K562 (cell line): ENCODE results near the gene HOTAIR. TPM values are rescaled to one million over a fixed set of nuclear protein-coding genes. Genes with fewer than 3 reads are reported as not detected.

Experiments used
- ATF3 ChIP-seq, 2 experiments: fragments of 450-650 bp in 1 of 2; sonication (generic) in 1 of 2; formaldehyde crosslinking in 1 of 2; IDR thresholded peaks in 1 of 2; conservative IDR thresholded peaks in 1 of 2; 2 replicates each; pipeline versions ENCODE4 v1.6.1 to v1.8.1; 2016 to 2023; ENCODE audit warnings: mild to moderate bottlenecking in 2 of 2, moderate library complexity in 2 of 2, inconsistent platforms in 1 of 2, missing genetic modification reagents in 1 of 2
- BCOR ChIP-seq: fragments of 450-650 bp; IDR thresholded peaks from 2 replicates; pipeline ENCODE4 v1.6.1; 2016
- CBFA2T2 ChIP-seq: fragments of 450-650 bp; conservative IDR thresholded peaks from 2 replicates; pipeline ENCODE4 v1.6.1; 2017; ENCODE audit warnings: mild to moderate bottlenecking
- E2F4 ChIP-seq: sonication (generic); formaldehyde crosslinking; IDR thresholded peaks from 2 replicates; pipeline ENCODE4 v1.8.0; 2022; ENCODE audit warnings: mild to moderate bottlenecking, low read depth, missing genetic modification reagents
- ERF ChIP-seq: fragments of 450-650 bp; formaldehyde crosslinking; IDR thresholded peaks from 2 replicates; pipeline ENCODE4 v1.4.0; 2020; ENCODE audit warnings: mild to moderate bottlenecking, mixed read lengths
- FOSL1 ChIP-seq: fragments of 200-800 bp; sonication (Bioruptor generic); conservative IDR thresholded peaks from 2 replicates; pipeline ENCODE4 v1.6.1; 2016; ENCODE audit warnings: missing genetic modification characterization, missing compliant biosample characterization
- FOXP4 ChIP-seq: sonication (generic); formaldehyde crosslinking; IDR thresholded peaks from 2 replicates; pipeline ENCODE4 v1.8.0; 2022; ENCODE audit warnings: mild to moderate bottlenecking, missing genetic modification reagents, borderline replicate concordance
- KAT7 ChIP-seq: sonication (generic); formaldehyde crosslinking; IDR thresholded peaks from 2 replicates; pipeline ENCODE4 v1.8.0; 2022; ENCODE audit warnings: missing genetic modification reagents, mild to moderate bottlenecking, borderline replicate concordance
- MAX ChIP-seq: sonication (generic); formaldehyde crosslinking; IDR thresholded peaks from 2 replicates; pipeline ENCODE4 v1.9.0; 2022; ENCODE audit warnings: mild to moderate bottlenecking, missing genetic modification reagents
- MEF2A ChIP-seq: IDR thresholded peaks from 2 replicates; pipeline ENCODE4 v1.6.1; 2011; ENCODE audit warnings: low read depth, mild to moderate bottlenecking, low read length, moderate library complexity; ENCODE audit not compliant: control insufficient read depth
- PRMT5 ChIP-seq: sonication (generic); formaldehyde crosslinking; IDR thresholded peaks from 2 replicates; pipeline ENCODE4 v1.5.0; 2020; ENCODE audit warnings: missing genetic modification reagents
- RHOXF2B ChIP-seq: fragments of 250-450 bp; sonication (Bioruptor Pico); conservative IDR thresholded peaks from 2 replicates; pipeline ENCODE4 v1.5.1; 2021
- RNF2 ChIP-seq: sonication (generic); IDR thresholded peaks from 2 replicates; pipeline ENCODE4 v1.6.1; 2016
- SP2 ChIP-seq: IDR thresholded peaks from 2 replicates; pipeline ENCODE4 v1.6.1; 2011; ENCODE audit warnings: mild to moderate bottlenecking, low read depth, low read length, moderate library complexity; ENCODE audit not compliant: poor library complexity, severe bottlenecking; ENCODE audit errors: extremely low read depth
- TAF7 ChIP-seq: fragments of 450-650 bp; IDR thresholded peaks from 2 replicates; pipeline ENCODE4 v1.6.1; 2016; ENCODE audit warnings: missing genetic modification characterization, missing compliant biosample characterization
- TFAP4 ChIP-seq: sonication (generic); formaldehyde crosslinking; IDR thresholded peaks from 2 replicates; pipeline ENCODE4 v1.8.0; 2022; ENCODE audit warnings: missing genetic modification reagents, mild to moderate bottlenecking, moderate library complexity, borderline replicate concordance
- TOE1 ChIP-seq, 2 experiments: fragments of 450-650 bp in 1 of 2; sonication (generic) in 1 of 2; formaldehyde crosslinking in 1 of 2; IDR thresholded peaks; 2 replicates each; pipeline versions ENCODE4 v1.7.1 to v1.8.0; 2016 to 2022; ENCODE audit warnings: borderline replicate concordance in 2 of 2, mild to moderate bottlenecking in 2 of 2, antibody characterized with exemption in 1 of 2, inconsistent platforms in 1 of 2, low read depth in 1 of 2, missing genetic modification reagents in 1 of 2, moderate library complexity in 1 of 2
- ZNF274 ChIP-seq: IDR thresholded peaks from 2 replicates; pipeline ENCODE4 v1.6.1; 2011; ENCODE audit warnings: low read depth, mild to moderate bottlenecking, low read length, moderate library complexity, borderline replicate concordance
- ZNF511 ChIP-seq: sonication (generic); formaldehyde crosslinking; IDR thresholded peaks from 2 replicates; pipeline ENCODE4 v1.8.0; 2022; ENCODE audit warnings: mild to moderate bottlenecking, missing genetic modification reagents
- polyA plus RNA-seq, 8 experiments: library from polyadenylated mRNA; depleted of rRNA in 4 of 8; stranded (reverse) in 5 of 8; unstranded in 3 of 8; fragments of >200 nt; fragmentation: Nextera tagmentation in 2 of 8; fragmentation: Illumina TruSeq in 1 of 8; extraction: Ambion mirVana in 2 of 8; extraction: Trizol in 1 of 8; gene quantifications; 2 replicates each; pipeline versions ENCODE4 v1.2.1 to v1.2.3, GENCODE V29; 2011 to 2014; ENCODE audit warnings: inconsistent platforms in 1 of 8, missing spikeins in 1 of 8
- total RNA-seq, 7 experiments: library from RNA; depleted of rRNA in 6 of 7; stranded (reverse); fragments of >200 nt in 6 of 7; fragmentation: Illumina TruSeq in 2 of 7; extraction: Trizol in 2 of 7; gene quantifications; 2 replicates each; pipeline versions ENCODE4 v1.2.1 to v1.2.3, GENCODE V29; 2011 to 2021; ENCODE audit warnings: low replicate concordance in 1 of 7

HOTAIR gene
- total and polyA plus RNA-seq, 9 of the 15 experiments (the other 6 are each of a cell fraction or from before 2014, with no cell fraction given), result 0.04 TPM; not detected in 8

GRCh38 chr12:54000116-54001114, 25.7 kb upstream of the HOTAIR start, which contains the start of gene HOXC9 (continued):
- TF ChIP-seq MEF2A, result no peak
- no peak for TF ChIP-seq TOE1 (IDR thresholded peaks at IDR 0.05; ENCODE audit: borderline replicate concordance)
- no peak for TF ChIP-seq TOE1 (CRISPR knock-in tag; IDR thresholded peaks at IDR 0.05; ENCODE audit: borderline replicate concordance, low read depth)
- no peak for TF ChIP-seq RHOXF2B (CRISPR knock-in tag)
- no peak for TF ChIP-seq SP2
- TF ChIP-seq ERF (CRISPR knock-in tag), result peak; percentile 42; the same call in 1 of the 2 replicates
- TF ChIP-seq BCOR, result 0 out of 2 replicates have a peak, but pooled peaks have one; percentile 6
- TF ChIP-seq KAT7 (CRISPR knock-in tag), result peak; percentile 84; the same call in 1 of the 2 replicates
- peak; percentile 55 for TF ChIP-seq ZNF511
- 0 out of 2 replicates have a peak, but pooled peaks have one; percentile 23 for TF ChIP-seq RNF2
- peak; percentile 79 for TF ChIP-seq MAX (CRISPR knock-in tag)
- no peak for TF ChIP-seq FOXP4
- TF ChIP-seq E2F4 (CRISPR knock-in tag), result 0 out of 2 replicates have a peak, but pooled peaks have one; percentile 9
- no peak; the same call in none of the 2 replicates for TF ChIP-seq TFAP4 (CRISPR knock-in tag)
- no peak for TF ChIP-seq ZNF274
- TF ChIP-seq CBFA2T2, result no peak; the same call in 1 of the 2 replicates
- no peak for TF ChIP-seq ATF3 (IDR thresholded peaks at IDR 0.05)
- TF ChIP-seq ATF3 (CRISPR knock-in tag; conservative IDR thresholded peaks at IDR 0.05), result peak; percentile 26; the same call in 1 of the 2 replicates
- no peak for TF ChIP-seq PRMT5
- 0 out of 2 replicates have a peak, but pooled peaks have one; percentile 10 for TF ChIP-seq FOSL1 (tag)
- TF ChIP-seq TAF7 (tag), result peak; percentile 52; the same call in 1 of the 2 replicates
